ENCODE data around the gene MYL4.
A peak's percentile ranks its signal among the peaks of the same experiment; 100 is the strongest.
"Not testable (repeated sequence)": the region's sequence is repeated elsewhere in the genome, so short reads cannot be mapped to it uniquely, and the experiment has no call there.

Gene MYL4

GRCh38 chr17:47221154-47221553 lies 12.0 kb downstream of the MYL4 start:
- DNase-seq (ENCODE audit: low spot score): no peak

- DNase-seq (ENCODE audit: low spot score): no peak
Measured at GRCh38 chr17:47222047-47222446, 12.9 kb downstream of the MYL4 start.

- DNase-seq (ENCODE audit: low spot score): no peak
Measured at GRCh38 chr17:47223007-47223406, 13.9 kb downstream of the MYL4 start.

GRCh38 chr17:47223460-47223859 lies 14.3 kb downstream of the MYL4 start:
- DNase-seq (ENCODE audit: low spot score): no peak

- not testable (repeated sequence) for DNase-seq (ENCODE audit: low spot score)
Measured at GRCh38 chr17:47224077-47224476, 14.9 kb downstream of the MYL4 start.

- DNase-seq (ENCODE audit: low spot score): no peak
Measured at GRCh38 chr17:47224966-47225365, 15.8 kb downstream of the MYL4 start.

GRCh38 chr17:47225436-47225858 lies 16.3 kb downstream of the MYL4 start:
- DNase-seq (ENCODE audit: low spot score): peak; percentile 18

GRCh38 chr17:47225911-47226688 lies 17.0 kb downstream of the MYL4 start:
- no peak for DNase-seq (ENCODE audit: low spot score)

- DNase-seq (ENCODE audit: low spot score): no peak
Measured at GRCh38 chr17:47227862-47228261, 18.7 kb downstream of the MYL4 start.

- peak; percentile 75 for DNase-seq (ENCODE audit: low spot score)
Measured at GRCh38 chr17:47229535-47230443, 20.6 kb downstream of the MYL4 start.

- no peak for DNase-seq (ENCODE audit: low spot score)
Measured at GRCh38 chr17:47230864-47231263, 21.7 kb downstream of the MYL4 start.

GRCh38 chr17:47231334-47231733 lies 22.2 kb downstream of the MYL4 start:
- DNase-seq (ENCODE audit: low spot score): no peak

- DNase-seq (ENCODE audit: low spot score): no peak
Measured at GRCh38 chr17:47231866-47232265, 22.7 kb downstream of the MYL4 start.

GRCh38 chr17:47232465-47232864 lies 23.3 kb downstream of the MYL4 start:
- no peak for DNase-seq (ENCODE audit: low spot score)

- DNase-seq (ENCODE audit: low spot score): no peak
Measured at GRCh38 chr17:47235506-47235905, 26.4 kb downstream of the MYL4 start.

GRCh38 chr17:47235923-47236322 lies 26.8 kb downstream of the MYL4 start:
- no peak for DNase-seq (ENCODE audit: low spot score)

GRCh38 chr17:47237841-47238240 lies 28.7 kb downstream of the MYL4 start:
- no peak for DNase-seq (ENCODE audit: low spot score)

GRCh38 chr17:47238321-47239010 lies 29.3 kb downstream of the MYL4 start:
- no peak for DNase-seq (ENCODE audit: low spot score)

GRCh38 chr17:47239619-47239966 lies 30.4 kb downstream of the MYL4 start:
- no peak for DNase-seq (ENCODE audit: low spot score)

- DNase-seq (ENCODE audit: low spot score): peak; percentile 66
Measured at GRCh38 chr17:47239967-47240651, 31.0 kb downstream of the MYL4 start.

- no peak for DNase-seq (ENCODE audit: low spot score)
Measured at GRCh38 chr17:47240806-47241205, 31.7 kb downstream of the MYL4 start.

- DNase-seq (ENCODE audit: low spot score): no peak
Measured at GRCh38 chr17:47242648-47243047, 33.5 kb downstream of the MYL4 start.

Measured in putamen (tissue), 1 donor.